ENCODE measurements around the gene SCYL1.

SCYL1 gene

GRCh38 chr11:65540290-65541092 lies 15.6 kb downstream of the SCYL1 start:
- TF ChIP-seq EZH2phosphoT487 (IDR thresholded peaks at IDR 0.05; ENCODE audit: low read depth) (no peak), CTCF (IDR thresholded peaks at IDR 0.05; ENCODE audit: low read depth, low read length) (peak; percentile 94)
- Histone ChIP-seq H3K36me3 (replicated peaks; ENCODE audit: low read depth, low read length) (peaks cover 24% of the 10 kb centered on the region), H3K4me2 (ENCODE audit: low read length) (peak overlapping the region; percentile 91), H3K27me3 (ENCODE audit: low read depth, low read length) (peaks cover 6% of the 10 kb centered on the region; the same call in 1 of the 2 replicates), H3K9me3 (ENCODE audit: insufficient read depth, low read length) (no peaks in the 10 kb centered on the region), H4K20me1 (ENCODE audit: insufficient read depth, low read length) (no peaks in the 10 kb centered on the region), H3K79me2 (ENCODE audit: low read length) (no peaks in the 10 kb centered on the region), H2AFZ (ENCODE audit: low read depth, low read length) (no peak overlapping the region; the same call in 1 of the 2 replicates), H3K4me1 (ENCODE audit: low read length) (peaks cover 9% of the 10 kb centered on the region), H3K4me3 (ENCODE audit: low read length) (peak overlapping the region; percentile 84), H3K9ac (ENCODE audit: low read length) (peak overlapping the region; percentile 60), H3K27ac (ENCODE audit: low read length) (no peak overlapping the region)

GRCh38 chr11:65541093-65541982 lies 16.5 kb downstream of the SCYL1 start:
- TF ChIP-seq EZH2phosphoT487 (IDR thresholded peaks at IDR 0.05; ENCODE audit: low read depth) (no peak), CTCF (IDR thresholded peaks at IDR 0.05; ENCODE audit: low read depth, low read length) (no peak)
- peak overlapping the region; percentile 60; the same call in 1 of the 2 replicates for H3K9ac ChIP-seq (ENCODE audit: low read length)

GRCh38 chr11:65542738-65543390 lies 18.0 kb downstream of the SCYL1 start:
- TF ChIP-seq CTCF (IDR thresholded peaks at IDR 0.05; ENCODE audit: low read depth, low read length): no peak
- TF ChIP-seq EZH2phosphoT487 (IDR thresholded peaks at IDR 0.05; ENCODE audit: low read depth): no peak
- Histone ChIP-seq H3K79me2 (ENCODE audit: low read length) (no peaks in the 10 kb centered on the region), H3K4me1 (ENCODE audit: low read length) (peaks cover 18% of the 10 kb centered on the region), H2AFZ (ENCODE audit: low read depth, low read length) (no peak overlapping the region), H3K4me2 (ENCODE audit: low read length) (no peak overlapping the region), H3K4me3 (ENCODE audit: low read length) (no peak overlapping the region), H4K20me1 (ENCODE audit: insufficient read depth, low read length) (no peaks in the 10 kb centered on the region), H3K27ac (ENCODE audit: low read length) (no peak overlapping the region), H3K27me3 (ENCODE audit: low read depth, low read length) (peaks cover 12% of the 10 kb centered on the region), H3K9ac (ENCODE audit: low read length) (no peak overlapping the region), H3K9me3 (ENCODE audit: insufficient read depth, low read length) (no peaks in the 10 kb centered on the region), H3K36me3 (replicated peaks; ENCODE audit: low read depth, low read length) (peaks cover 12% of the 10 kb centered on the region)

More at GRCh38 chr11:65541093-65541982, 16.5 kb downstream of the SCYL1 start:
- Histone ChIP-seq H3K27ac (ENCODE audit: low read length) (no peak overlapping the region), H3K4me3 (ENCODE audit: low read length) (peak overlapping the region; percentile 84), H3K9me3 (ENCODE audit: insufficient read depth, low read length) (no peaks in the 10 kb centered on the region), H4K20me1 (ENCODE audit: insufficient read depth, low read length) (no peaks in the 10 kb centered on the region), H3K79me2 (ENCODE audit: low read length) (no peaks in the 10 kb centered on the region), H3K4me2 (ENCODE audit: low read length) (peak overlapping the region; percentile 91), H3K4me1 (ENCODE audit: low read length) (peaks cover 15% of the 10 kb centered on the region), H3K36me3 (replicated peaks; ENCODE audit: low read depth, low read length) (peaks cover 19% of the 10 kb centered on the region), H3K27me3 (ENCODE audit: low read depth, low read length) (peaks cover 12% of the 10 kb centered on the region), H2AFZ (ENCODE audit: low read depth, low read length) (no peak overlapping the region)

Measured in OCI-LY3 (cell line).